Activated naive CD4-positive, alpha-beta T cell treated with Interleukin-2 at 50 U/mL for 16 hours (primary cell): ENCODE measurements around the gene RALGAPA2.
A peak's percentile ranks its signal among the peaks of the same experiment; 100 is the strongest.

ENCODE experiments used
- DNase-seq: peaks from one replicate; pipeline ENCODE4 v3.0.0-alpha.2; 2020

RALGAPA2 gene

GRCh38 chr20:20423117-20423516, 289.3 kb downstream of the RALGAPA2 start:
- DNase-seq, result no peak

- no peak for DNase-seq
These were observed 294.4 kb downstream of the RALGAPA2 start for GRCh38 chr20:20417876-20418676.

DNA sequence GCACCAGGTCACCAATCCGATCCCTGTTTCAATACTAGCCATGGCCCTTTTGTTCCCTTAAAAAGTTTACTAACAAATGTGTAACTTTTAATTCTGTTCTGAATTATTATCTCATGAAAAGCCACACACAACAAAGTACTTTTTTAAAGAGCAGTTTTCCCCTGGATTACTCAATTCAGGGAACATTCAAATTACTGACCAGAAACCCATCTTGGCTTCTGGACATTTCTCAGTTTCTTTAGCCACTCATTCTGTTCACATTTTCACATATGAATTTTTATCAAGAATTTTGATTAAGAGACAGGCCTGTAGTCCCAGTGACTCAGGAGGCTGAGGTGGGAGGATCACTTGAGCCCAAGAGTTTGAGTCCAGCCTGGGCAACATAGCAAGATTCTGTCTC, 297.1 kb downstream of the RALGAPA2 start:
- DNase-seq, result no peak

- DNase-seq, result no peak
These were observed 297.7 kb downstream of the RALGAPA2 start for GRCh38 chr20:20414640-20415220.

- DNase-seq, result no peak
These were observed 298.6 kb downstream of the RALGAPA2 start for GRCh38 chr20:20413810-20414281.

DNA sequence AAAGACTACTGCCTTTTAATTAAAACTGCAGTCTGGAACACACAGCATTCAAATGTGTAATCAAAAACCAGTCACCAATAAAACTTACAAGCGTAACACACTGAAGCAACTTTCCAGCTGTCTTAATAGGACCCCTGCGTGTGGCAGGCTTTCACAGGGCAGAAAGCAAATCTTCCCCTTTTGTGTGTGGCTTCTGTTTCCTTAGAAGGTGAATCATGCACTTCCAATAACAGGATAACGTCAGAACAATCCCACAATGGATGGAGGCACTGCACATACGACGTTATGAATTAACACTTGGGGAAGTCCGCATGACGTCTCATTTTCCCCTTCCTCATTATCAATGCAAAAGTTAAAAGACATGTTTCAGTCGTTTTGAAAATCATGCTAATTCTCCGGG, 299.7 kb downstream of the RALGAPA2 start:
- peak; percentile 11 for DNase-seq

DNA sequence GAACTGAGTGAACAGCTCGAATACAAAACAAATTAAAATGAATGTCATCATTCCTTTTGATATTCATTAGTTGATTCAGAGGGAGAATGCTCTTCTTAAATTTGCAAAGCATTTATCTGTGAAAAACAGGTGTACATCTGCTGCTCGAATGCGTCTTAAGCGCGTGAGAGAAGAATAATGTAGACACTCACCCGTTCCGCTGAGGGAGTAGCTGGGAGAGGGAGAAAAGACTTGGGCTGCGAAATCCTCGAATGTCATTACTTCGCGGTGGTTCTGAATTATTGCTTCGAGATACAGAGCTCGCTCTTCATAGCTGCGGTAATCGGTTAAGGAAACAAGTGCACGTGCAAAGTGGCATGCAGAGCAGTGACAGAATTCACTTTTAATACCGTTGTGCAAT, 300.6 kb downstream of the RALGAPA2 start:
- DNase-seq, result no peak

GRCh38 chr20:20411402-20411801, 301.0 kb downstream of the RALGAPA2 start:
- no peak for DNase-seq

DNA sequence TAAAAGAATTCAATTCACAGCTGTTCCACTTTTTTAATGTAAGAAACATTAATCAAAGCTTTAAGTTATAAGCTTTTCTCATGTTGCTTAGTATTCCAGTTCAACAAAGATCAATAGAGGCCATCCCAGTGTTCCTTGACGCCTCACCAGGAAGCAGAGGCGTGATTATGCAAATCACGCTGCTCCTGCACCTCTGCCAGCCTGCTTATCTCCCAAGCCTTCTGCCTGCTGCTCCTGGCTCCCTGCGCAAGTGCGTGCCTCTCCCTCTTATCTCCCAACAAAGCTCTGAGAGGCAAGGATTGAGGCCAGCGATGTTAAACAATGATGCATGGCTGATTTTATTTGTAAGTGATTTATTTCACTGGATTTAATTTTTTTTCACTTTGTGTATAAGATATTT, 301.8 kb downstream of the RALGAPA2 start:
- no peak for DNase-seq

GRCh38 chr20:20409331-20409730, 303.1 kb downstream of the RALGAPA2 start:
- no peak for DNase-seq

DNA sequence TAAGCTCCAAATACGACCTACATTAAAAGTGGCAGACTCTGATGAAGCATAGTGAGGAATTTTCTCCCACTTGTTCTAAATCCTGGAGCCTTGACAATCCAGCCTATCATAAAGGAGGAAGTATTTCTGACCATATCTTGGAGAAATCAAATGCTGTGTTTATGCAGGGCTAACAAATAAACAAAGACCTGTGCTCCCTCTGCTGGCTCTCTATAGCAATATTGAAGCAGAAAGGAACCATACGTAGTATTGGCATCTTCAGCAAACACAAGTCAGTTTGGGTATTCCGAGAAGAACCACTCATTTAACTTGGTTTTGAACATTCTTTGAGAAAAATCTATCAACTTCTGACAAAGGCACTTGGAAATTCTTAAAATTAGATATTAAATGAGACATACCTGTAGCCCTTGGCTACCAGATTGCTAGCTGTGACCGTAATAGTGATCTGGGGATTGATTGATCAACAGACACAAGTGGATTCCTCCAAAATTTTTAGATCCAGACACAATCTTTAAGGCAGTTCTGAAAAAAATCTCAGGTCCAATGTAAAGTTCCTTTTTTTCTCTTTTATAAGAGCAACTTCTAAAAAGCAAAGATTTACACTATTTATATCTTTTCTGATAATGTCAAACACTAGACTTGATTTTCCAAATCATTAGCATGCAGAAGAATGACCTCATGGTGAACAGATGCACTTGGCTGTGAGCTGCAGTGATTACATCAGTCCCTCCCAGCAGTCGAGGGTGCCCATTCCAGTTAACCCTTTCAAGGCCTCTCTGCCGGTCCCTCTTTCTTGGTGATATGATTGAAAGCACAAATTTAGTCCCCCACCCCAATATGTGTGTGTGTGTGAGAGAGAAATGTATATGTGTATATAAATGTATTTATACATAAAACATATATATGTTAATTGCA, 304.3 kb downstream of the RALGAPA2 start:
- DNase-seq, result no peak

- DNase-seq, result no peak
These were observed 306.1 kb downstream of the RALGAPA2 start for GRCh38 chr20:20406306-20406705.

DNA sequence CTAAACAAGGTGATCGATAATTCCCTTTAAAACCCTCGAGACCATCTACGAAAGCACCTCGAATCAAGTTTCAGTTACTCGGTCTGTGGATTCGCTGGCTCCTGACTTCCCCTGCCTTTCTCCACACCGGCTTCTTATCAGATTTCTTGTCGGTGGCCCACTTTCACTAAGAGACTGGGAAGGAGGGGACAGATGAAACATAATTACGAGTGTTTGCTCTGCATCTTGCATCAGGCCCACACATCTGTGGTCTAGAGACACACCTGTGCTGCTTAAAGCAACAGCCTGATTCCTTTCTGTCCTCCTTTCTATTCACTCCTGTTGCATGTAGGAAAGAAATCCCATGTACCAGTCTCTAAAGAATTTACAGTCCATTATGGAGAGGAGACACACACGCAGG, 306.8 kb downstream of the RALGAPA2 start:
- no peak for DNase-seq

- DNase-seq, result no peak
These were observed 307.8 kb downstream of the RALGAPA2 start for GRCh38 chr20:20404633-20405032.

DNA sequence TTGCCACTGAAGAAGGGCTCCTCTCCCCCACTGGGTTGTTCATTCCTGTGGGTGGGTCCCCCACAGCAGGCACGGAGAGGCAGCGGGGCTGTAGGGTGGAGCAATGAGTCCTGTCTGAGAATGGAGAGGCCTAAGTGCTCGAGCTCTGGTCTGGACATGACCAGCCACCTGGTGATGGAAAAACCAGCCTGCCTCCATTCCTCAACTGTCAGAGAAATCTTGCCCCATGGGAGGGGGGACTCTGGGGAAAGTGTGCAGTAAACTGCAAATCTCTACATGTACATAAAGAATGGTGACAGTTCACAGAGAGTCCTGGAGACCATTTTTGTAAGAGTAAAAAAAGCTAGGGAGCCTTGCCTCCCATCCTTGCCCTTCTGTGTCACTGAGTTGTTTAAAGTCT, 310.5 kb downstream of the RALGAPA2 start:
- no peak for DNase-seq

GRCh38 chr20:20399531-20400500, 312.6 kb downstream of the RALGAPA2 start:
- no peak for DNase-seq

DNA sequence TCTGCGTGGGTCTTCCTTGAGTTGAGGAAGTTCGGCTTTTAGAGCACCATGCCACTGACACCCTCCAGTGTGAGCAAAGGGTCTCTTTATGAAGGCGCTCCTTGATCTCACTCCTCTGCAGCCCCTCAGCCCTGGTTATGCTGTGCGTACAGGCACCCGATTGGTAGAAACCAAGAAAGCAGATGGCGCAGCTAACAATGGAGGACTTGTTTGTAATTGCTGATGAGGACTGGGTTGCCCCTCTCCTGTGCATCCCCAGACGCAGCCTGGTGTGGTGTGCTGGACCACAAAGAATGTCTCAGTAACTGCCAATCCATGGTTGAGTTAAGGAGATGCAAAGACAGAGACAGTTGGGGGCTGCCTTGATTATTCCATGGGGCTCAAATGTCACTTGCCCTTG, 314.3 kb downstream of the RALGAPA2 start:
- no peak for DNase-seq

DNA sequence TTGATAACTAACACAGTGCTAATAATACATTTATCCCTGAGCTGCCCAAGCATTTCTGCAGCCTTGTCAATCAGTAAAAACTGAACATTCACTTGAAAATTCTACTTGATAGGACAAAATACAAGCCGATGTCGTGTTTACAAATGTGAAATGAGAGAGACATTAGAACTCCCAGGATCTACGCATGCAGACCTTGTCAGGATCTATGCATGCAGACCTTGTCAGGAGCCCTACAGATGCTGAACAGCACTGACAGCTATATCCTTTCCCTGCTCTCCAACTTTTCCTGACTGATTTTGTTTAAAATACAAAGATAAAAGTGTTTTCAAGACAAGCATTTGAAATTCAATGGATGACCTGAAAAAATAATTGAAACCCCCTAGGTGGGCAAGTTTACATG, 315.6 kb downstream of the RALGAPA2 start:
- DNase-seq, result no peak

DNA sequence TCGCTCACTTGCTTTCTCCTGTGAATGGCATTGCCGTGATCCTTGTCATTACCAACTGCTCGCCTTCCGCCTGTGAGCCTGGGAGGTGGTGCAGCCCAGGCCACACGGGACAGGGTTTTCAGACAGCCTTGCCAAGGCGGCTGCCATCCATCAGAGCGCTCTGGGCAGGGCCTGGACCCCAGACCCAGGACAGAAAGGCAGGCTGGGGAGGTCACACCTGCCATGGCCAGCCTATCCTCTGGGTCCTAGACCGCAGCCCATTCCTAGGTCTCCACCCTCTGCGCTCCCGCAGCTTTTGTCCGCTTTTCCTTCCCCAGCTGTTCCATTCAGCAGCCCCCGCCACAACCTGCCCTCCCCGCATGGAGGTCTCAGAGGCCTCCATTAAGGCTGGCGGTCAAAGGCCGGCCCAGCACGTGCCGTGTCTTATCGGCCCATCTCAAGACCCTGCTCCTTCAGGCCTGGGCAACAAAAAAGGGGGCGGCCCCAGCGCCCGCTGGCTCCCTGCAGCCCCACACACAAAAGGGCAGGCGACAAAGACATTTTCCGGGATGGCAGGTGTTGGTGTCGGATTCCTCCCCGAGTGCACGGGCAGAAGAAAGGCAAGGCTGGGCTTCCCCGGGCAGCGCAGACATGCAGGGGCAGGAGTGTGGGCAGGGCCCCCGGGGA, 316.4 kb downstream of the RALGAPA2 start:
- DNase-seq, result no peak

- no peak for DNase-seq
These were observed 317.4 kb downstream of the RALGAPA2 start for GRCh38 chr20:20395087-20395486.

DNA sequence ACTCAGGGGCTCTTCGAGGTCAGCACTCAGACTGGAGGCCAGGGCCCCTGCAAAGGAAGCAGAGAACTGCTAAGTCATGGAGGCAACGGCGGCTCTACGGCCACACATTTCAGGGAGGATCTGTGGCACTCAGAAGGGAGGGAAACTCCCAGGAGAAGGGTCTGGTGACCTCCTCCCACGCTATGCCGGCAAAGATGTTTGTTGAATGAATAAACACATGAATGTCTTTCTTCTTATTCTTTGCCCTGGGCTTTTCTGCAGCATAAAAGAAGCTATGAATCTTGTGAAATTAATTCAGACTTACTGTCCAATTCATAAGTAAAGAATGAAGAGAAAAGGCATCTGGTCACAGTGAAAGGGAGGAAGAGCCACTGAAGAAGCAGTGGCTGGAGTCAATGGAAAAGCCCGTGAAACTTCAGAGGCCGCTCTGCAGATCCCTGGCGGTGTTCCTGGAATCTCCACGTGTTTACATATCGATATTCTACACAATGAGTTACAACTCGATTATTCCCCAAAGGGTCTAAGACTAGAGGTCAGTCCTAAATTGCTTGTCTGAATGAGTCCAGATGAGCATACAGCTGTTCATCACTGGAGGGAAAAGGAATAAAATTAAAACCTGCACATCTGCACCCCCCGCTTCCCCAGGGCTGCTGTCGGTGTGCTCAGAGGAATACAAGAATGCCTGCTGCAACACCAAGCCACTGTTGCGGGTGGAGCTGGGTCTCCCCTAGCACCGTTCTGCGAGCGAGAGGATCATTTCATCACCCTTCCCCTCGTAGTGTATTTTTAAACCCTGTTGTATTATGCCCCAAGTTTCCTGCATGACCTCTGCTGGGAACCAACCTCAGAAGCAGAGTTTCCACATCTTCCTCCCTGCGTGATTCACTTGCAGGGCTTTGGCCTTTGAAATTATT, 319.0 kb downstream of the RALGAPA2 start:
- DNase-seq, result no peak
